Tibial artery (tissue), 4 donors: ENCODE results near the gene CEP164.
"Not testable (repeated sequence)": the region's sequence is repeated elsewhere in the genome, so short reads cannot be mapped to it uniquely, and the experiment has no call there.

Experiments used
- DNase-seq, 2 donors: peaks; one replicate each; pipeline ENCODE4 v3.0.0-alpha.2; 2019
- H3K27ac ChIP-seq, 2 donors: fragments of 200-600 bp; sonication (generic) in 1 of 2; 1 replicate in 1 of 2; 2 replicates in 1 of 2; pipeline ENCODE4 v1.5.1; 2018 to 2019; ENCODE audit warnings: mild to moderate bottlenecking in 1 of 2
- H3K27me3 ChIP-seq, 2 donors: fragments of 200-600 bp; sonication (generic) in 1 of 2; one replicate each; pipeline versions ENCODE4 v1.5.1 to v1.6.0; 2016 to 2019
- H3K36me3 ChIP-seq, 3 donors: fragments of 200-600 bp; sonication (generic) in 2 of 3; one replicate each; pipeline ENCODE4 v1.5.1; 2016 to 2019; ENCODE audit warnings: mild to moderate bottlenecking in 2 of 3
- H3K4me1 ChIP-seq, 4 donors: fragments of 200-600 bp; sonication (generic) in 2 of 4; 1 replicate in 3 of 4; 2 replicates in 1 of 4; pipeline ENCODE4 v1.5.1; 2016 to 2019
- H3K4me3 ChIP-seq, 2 donors: fragments of 200-600 bp; sonication (generic) in 1 of 2; 1 replicate in 1 of 2; 2 replicates in 1 of 2; pipeline ENCODE4 v1.5.1; 2018 to 2019; ENCODE audit warnings: mild to moderate bottlenecking in 2 of 2
- H3K9me3 ChIP-seq, 3 donors: fragments of 200-600 bp; sonication (generic) in 1 of 3; one replicate each; pipeline ENCODE4 v1.5.1; 2016 to 2019
- CTCF ChIP-seq, 2 experiments: fragments of 200-600 bp in 1 of 2; fragments of 450-650 bp in 1 of 2; IDR thresholded peaks; one replicate each; pipeline ENCODE4 v1.5.1; 2017 to 2019; ENCODE audit warnings: antibody characterized with exemption in 2 of 2, mild to moderate bottlenecking in 1 of 2, moderate library complexity in 1 of 2
- intact Hi-C: fragments of 100-400 bp; cut with DNase I; formaldehyde crosslinking; loops from one replicate; pipeline ENCODE4 v1.15.0; 2023; ENCODE audit warnings: low total_unique reads

The CEP164 gene

GRCh38 chr11:117395476-117395875, 67.8 kb downstream of the CEP164 start:
- H3K9me3 ChIP-seq, result peaks cover 0 to 11% (median 3%) of the 10 kb centered on the region in 3 donors
- no peak overlapping the region for H3K27ac ChIP-seq
- H3K36me3 ChIP-seq, result peaks cover 84 to 90% (median 87%) of the 10 kb centered on the region in 3 donors
- peak in 1 of 2 donors; percentile 25 for DNase-seq
- intact Hi-C loops, result no loop called here
- H3K27me3 ChIP-seq, result no peaks in the 10 kb centered on the region
- no peak for TF ChIP-seq CTCF (IDR thresholded peaks at IDR 0.05)
- no peaks in the 10 kb centered on the region for H3K4me1 ChIP-seq
- H3K4me3 ChIP-seq, result no peak overlapping the region

- Histone ChIP-seq H3K36me3 (peaks cover 69 to 75% (median 75%) of the 10 kb centered on the region in 3 donors), H3K4me3 (no peak overlapping the region), H3K9me3 (peaks cover 0 to 11% (median 3%) of the 10 kb centered on the region in 3 donors), H3K27ac (no peak overlapping the region), H3K27me3 (no peaks in the 10 kb centered on the region), H3K4me1 (no peaks in the 10 kb centered on the region)
- no peak for TF ChIP-seq CTCF (IDR thresholded peaks at IDR 0.05)
- peak in 1 of 2 donors; percentile 34 for DNase-seq
- intact Hi-C loops, result no loop called here
These were observed 69.3 kb downstream of the CEP164 start for GRCh38 chr11:117396970-117397369.

- DNase-seq, result peak in 1 of 2 donors; percentile 37
- Histone ChIP-seq H3K36me3 (peaks cover 66 to 75% (median 71%) of the 10 kb centered on the region in 3 donors), H3K9me3 (peaks cover 0 to 11% (median 3%) of the 10 kb centered on the region in 3 donors)
- H3K27ac ChIP-seq, H3K27me3 ChIP-seq, intact Hi-C loops, H3K4me3 ChIP-seq, H3K4me1 ChIP-seq: not testable (repeated sequence)
These were observed 71.0 kb downstream of the CEP164 start for GRCh38 chr11:117398618-117399017.

GRCh38 chr11:117399100-117399840, 71.6 kb downstream of the CEP164 start:
- H3K4me1 ChIP-seq, H3K27ac ChIP-seq, DNase-seq, H3K4me3 ChIP-seq, intact Hi-C loops, H3K27me3 ChIP-seq: not testable (repeated sequence)
- Histone ChIP-seq H3K36me3 (peaks cover 64 to 75% (median 67%) of the 10 kb centered on the region in 3 donors), H3K9me3 (peaks cover 0 to 11% (median 3%) of the 10 kb centered on the region in 3 donors)

- H3K27me3 ChIP-seq, H3K4me3 ChIP-seq, H3K4me1 ChIP-seq, H3K9me3 ChIP-seq, H3K27ac ChIP-seq, DNase-seq, intact Hi-C loops: not testable (repeated sequence)
- peaks cover 74 to 88% (median 76%) of the 10 kb centered on the region in 3 donors for H3K36me3 ChIP-seq
These were observed 78.2 kb downstream of the CEP164 start for GRCh38 chr11:117405898-117406297.

- Histone ChIP-seq H3K27ac (no peak overlapping the region), H3K36me3 (peaks cover 82 to 95% (median 85%) of the 10 kb centered on the region in 3 donors), H3K9me3 (peaks cover 0 to 6% (median 0%) of the 10 kb centered on the region in 3 donors), H3K4me1 (no peaks in the 10 kb centered on the region), H3K4me3 (no peak overlapping the region), H3K27me3 (no peaks in the 10 kb centered on the region)
- no peak for DNase-seq
- intact Hi-C loops, result no loop called here
- TF ChIP-seq CTCF (IDR thresholded peaks at IDR 0.05), result no peak
These were observed 79.4 kb downstream of the CEP164 start for GRCh38 chr11:117407016-117407415.

GRCh38 chr11:117408356-117408755, 80.7 kb downstream of the CEP164 start:
- peaks cover 79 to 94% (median 79%) of the 10 kb centered on the region in 3 donors for H3K36me3 ChIP-seq
- no peak for TF ChIP-seq CTCF (IDR thresholded peaks at IDR 0.05)

More at GRCh38 chr11:117408356-117408755, 80.7 kb downstream of the CEP164 start:
- Histone ChIP-seq H3K4me3 (no peak overlapping the region), H3K4me1 (no peaks in the 10 kb centered on the region), H3K27me3 (no peaks in the 10 kb centered on the region), H3K27ac (no peak overlapping the region), H3K9me3 (peaks cover 0 to 6% (median 0%) of the 10 kb centered on the region in 3 donors)
- DNase-seq, result peak in 1 of 2 donors; percentile 32
- intact Hi-C loops, result no loop called here
